ENCODE results near the gene VSX2.
"Not testable (repeated sequence)": the region's sequence is repeated elsewhere in the genome, so short reads cannot be mapped to it uniquely, and the experiment has no call there.

VSX2 gene

DNA sequence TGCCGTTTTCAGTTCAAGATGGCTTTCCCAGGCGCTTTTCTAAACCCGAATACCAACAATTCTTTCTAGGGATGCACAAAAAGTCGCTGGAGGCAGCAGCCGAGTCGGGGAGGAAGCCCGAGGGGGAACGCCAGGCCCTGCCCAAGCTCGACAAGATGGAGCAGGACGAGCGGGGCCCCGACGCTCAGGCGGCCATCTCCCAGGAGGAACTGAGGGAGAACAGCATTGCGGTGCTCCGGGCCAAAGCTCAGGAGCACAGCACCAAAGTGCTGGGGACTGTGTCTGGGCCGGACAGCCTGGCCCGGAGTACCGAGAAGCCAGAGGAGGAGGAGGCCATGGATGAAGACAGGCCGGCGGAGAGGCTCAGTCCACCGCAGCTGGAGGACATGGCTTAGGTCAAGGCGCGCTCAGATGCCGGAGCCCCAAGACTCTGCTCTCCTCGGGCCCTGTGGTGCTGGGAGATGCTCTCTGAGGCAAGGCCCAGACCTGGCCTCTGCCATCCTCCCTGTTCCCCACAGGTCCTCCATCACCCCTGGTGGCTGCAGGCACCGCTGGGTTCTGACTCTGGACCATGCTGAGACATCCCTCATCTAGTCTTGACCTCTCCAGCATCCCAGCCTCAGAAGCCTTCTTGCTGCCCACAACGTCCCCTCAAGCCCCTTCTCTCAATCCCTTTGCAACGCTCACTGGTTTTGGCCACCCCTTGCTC, 21.4 kb downstream of the VSX2 start:
- DNase-seq, result no peak

- DNase-seq, result no peak
Measured at GRCh38 chr14:74261288-74261687, 22.0 kb downstream of the VSX2 start.

GRCh38 chr14:74262076-74262475, 22.8 kb downstream of the VSX2 start:
- DNase-seq, result no peak

DNA sequence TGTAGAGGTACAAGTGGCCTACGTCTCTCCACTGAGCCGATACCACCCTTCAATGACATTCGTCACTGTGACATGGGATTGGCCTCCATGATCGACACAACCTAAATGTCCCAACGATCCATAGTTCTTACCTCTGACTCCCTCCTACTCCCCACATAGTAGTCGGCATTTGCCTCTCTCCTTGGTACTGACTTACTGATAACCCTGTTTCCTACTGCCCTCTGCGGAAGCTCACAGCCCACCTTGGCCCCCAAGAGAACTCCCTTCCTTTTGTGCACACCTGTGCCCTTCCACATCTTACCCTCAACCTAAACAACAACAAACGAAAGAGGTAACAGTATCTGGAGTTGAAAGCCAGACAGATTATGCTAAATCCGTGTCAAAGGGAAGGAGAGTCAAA, 23.9 kb downstream of the VSX2 start:
- no peak for DNase-seq

GRCh38 chr14:74263921-74264320, 24.7 kb downstream of the VSX2 start:
- DNase-seq, result no peak

GRCh38 chr14:74265301-74265965, 26.2 kb downstream of the VSX2 start:
- no peak for DNase-seq

DNA sequence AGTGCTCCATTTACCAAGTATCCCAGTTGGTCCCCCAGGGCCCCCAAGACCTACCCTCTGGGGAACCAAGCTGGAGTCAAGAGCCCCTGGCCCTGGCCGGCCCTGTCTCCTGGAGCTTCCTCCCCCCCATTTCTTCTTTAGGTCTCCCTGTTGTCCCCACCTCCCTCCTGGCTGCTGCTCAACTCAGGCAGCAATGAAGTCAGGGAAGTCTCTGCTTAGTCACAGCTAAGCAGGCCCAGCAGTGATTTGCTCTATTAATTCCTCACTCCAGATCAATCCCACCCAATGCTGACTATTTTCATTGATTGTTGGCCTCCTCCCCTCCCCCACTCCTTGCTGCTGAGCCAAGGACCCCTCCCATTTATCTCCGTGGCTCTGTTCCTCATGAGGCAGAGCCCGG, 28.3 kb downstream of the VSX2 start:
- DNase-seq, result no peak

- DNase-seq, result not testable (repeated sequence)
Measured at GRCh38 chr14:74270382-74271177, 31.3 kb downstream of the VSX2 start.

- DNase-seq, result no peak
Measured at GRCh38 chr14:74271365-74271764, 32.1 kb downstream of the VSX2 start.

- no peak for DNase-seq
Measured at GRCh38 chr14:74275241-74275841, 36.1 kb downstream of the VSX2 start.

DNA sequence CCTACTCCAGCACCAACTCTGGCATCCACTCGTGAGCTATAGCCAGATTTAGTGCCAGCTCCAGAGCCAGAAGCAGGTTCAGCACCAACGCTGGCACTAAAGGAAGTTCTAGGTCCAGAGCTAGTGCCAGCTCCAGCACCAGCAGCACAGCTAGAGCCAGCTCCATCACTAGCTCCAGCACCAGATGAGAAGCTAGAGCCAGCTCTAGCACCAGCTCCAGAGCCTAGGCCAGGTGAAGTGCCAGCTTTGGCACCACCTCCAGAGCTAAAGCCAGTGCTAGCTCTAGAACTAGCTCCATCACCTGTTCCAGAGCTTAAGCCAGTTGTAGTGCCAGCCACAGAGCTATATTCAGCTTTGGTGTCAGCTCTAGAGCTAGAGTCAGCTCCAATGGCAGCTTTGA, 38.8 kb downstream of the VSX2 start:
- DNase-seq, result no peak

DNA sequence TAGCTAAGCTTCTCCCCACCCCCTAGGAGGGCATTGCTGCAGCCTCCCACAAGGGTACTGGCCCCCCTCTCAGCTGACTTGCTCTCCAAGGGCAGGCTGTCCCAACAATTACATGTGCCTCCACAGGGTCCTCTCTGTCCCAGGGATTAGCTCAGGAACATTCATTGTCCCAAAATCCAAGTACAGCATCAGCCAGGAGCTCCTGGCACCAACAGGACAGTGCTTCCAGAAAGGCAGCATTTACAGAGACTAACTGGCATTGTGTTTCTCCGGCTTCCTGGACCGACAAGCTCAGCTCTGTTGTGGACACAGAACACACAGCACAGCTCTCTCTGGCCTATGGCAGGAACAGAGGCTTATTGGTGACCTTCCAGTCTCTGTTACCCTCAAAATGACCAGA, 41.8 kb downstream of the VSX2 start:
- DNase-seq, result no peak

DNA sequence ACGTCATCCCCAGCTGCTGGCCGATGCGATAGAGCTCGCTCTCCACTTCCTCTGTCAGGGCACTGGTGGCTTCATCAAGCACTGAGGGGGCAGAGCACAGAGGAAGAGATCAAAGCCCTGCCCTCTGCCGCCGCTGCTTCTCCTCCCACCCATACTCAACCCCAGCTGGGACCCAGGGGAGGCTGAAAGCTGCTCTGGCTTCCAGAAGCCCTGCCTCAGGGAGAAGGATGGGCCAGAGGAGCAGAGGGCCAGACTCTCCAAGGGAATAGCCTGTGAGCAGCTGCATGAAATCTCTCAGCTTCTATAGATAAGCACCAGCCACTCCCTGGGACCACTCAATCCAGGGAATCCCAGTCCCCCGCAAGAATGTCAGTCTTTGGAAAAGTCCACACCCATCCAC, 47.5 kb downstream of the VSX2 start:
- DNase-seq, result no peak

DNA sequence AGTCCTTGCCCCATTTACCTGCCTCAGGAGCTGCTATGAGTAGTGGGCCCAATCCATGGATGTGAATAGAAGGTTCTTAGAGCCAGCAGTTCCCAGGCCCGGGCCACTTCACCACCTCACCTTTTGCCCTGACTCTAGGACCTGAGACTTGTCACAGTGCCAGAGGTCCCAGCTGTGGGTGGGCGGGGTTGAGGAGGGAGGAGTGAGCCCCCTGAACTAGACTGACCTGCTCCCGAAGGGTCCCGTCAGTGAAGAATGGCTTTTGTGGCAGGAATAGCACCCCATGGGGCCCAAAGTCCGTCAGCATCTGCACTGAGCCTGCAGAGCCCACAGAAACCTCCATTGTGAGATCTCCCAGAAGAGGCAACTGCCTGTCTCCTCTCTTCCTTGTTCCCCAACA, 50.6 kb downstream of the VSX2 start:
- DNase-seq, result no peak

DNA sequence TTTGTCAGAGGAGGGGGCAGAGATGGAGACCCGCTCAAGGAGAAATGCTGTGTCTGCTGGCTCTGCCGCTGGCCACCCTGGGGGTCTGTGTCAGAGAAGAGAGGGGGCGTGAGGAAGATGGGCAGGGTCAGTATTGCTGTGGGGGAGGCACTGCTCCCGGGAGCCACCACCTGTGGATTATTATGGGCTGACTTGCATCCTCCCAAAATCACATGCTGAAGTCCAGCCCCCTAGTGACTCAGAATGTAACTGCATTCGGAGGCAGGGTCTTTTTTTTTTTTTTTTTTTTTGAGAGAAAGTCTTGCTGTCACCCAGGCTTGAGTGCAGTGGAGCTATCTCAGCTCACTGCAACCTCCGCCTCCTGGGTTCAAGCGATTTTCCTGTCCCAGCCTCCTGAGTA, 51.2 kb downstream of the VSX2 start:
- DNase-seq, result no peak

DNA sequence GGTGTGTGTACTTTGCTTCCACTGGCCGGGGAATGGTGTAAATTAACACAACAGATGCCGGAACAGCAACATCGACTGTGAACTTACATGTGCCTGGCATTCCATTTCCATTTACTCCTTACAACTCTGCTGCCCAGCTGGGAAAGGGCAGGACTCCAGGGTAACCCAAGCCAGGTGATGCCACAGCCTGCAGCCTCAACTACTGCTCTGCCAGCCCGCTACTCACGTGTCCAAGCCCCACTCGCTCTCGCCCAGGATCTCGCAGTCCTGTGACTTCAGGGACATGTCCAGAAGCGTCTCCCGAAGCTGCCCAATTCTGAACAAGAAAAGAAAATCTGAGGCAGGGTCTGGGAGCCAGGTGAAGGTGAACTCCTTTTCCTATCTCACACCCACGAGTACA, 52.8 kb downstream of the VSX2 start:
- DNase-seq, result no peak

GRCh38 chr14:74293606-74294005, 54.4 kb downstream of the VSX2 start:
- DNase-seq, result no peak

DNA sequence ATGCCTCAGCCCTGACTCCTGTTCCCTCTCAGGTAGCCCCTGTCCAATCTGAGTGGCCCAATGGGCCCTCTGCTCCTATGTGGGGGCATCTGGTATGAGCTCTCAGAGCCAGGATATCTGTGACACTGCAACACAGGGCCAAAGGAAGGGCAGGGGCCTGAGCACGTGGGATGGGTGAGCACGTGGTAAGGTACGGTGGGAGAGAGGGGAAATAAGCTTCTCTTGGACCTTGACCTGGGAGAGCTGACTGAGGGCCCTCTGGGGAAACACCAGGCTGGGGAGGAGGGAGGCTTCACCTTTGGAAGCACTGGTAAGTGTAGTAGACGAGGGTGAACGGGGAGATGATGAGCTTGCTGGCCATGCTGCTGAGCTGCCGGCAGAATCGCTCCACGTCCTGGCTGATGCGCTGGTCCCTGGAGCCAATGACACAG, 56.8 kb downstream of the VSX2 start:
- no peak for DNase-seq

DNA sequence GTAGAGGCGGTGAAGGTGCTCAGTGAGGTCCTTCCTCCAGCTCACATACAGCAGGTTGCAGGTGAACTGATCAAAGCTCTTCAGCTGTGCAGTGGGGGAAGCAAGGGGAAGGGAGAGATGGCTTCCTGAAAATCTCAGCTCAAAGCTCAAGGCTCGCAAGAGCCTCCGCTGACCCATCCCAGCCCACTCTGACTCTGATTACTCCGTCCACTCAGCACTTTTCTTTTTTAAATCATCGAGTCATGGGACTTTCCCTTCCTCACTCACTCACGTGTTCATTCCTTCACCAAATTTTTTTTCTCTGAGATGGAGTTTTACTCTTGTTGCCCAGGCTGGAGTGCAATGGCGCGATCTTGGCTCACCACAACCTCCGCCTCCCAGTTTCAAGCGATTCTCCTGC, 58.7 kb downstream of the VSX2 start:
- no peak for DNase-seq

- no peak for DNase-seq
Measured at GRCh38 chr14:74299061-74299545, 59.9 kb downstream of the VSX2 start.

DNA sequence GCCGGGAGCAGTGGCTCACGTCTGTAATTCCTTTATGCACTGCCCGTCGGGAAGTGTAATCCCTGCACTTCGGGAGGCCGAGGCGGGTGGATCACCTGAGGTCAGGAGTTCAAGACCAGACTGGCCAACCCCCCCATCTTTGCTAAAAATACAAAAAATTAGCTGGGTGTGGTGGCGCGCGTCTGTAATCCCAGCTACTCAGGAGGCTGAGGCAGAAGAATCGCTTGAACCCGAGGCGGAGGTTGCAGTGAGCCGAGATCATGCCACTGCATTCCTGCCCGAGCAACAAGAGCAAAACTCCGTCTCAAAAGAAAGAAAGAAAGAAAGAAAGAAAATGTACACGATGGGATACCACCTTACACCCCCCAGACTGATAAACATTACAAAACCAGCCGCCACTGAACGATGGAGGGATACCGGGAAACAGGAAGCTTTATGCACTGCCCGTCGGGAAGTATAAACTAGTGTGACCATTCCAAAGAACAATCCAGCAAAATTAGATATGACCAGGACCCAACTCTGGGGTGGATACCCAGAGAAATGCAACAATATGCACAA, 62.4 kb downstream of the VSX2 start:
- DNase-seq, result no peak

GRCh38 chr14:74302152-74302628, 62.9 kb downstream of the VSX2 start:
- DNase-seq, result no peak
